Stomach (tissue), 4 donors: Measurements from ENCODE around the gene TFAM.

ENCODE experiments used
- EP300 ChIP-seq: sonication (generic); formaldehyde crosslinking; IDR thresholded peaks from one replicate; pipeline ENCODE4 v1.6.1; 2017; ENCODE audit warnings: antibody characterized with exemption
- POLR2A ChIP-seq, 4 donors: fragments of 450-650 bp; IDR thresholded peaks; one replicate each; pipeline ENCODE4 v1.6.1; 2016; ENCODE audit warnings: antibody characterized with exemption in 4 of 4, control low read depth in 2 of 4, mild to moderate bottlenecking in 1 of 4, moderate library complexity in 1 of 4
- TF ChIP-seq, protein P1 (sequence below), 7 experiments: fragments of 450-650 bp in 4 of 7; fragments of 200-600 bp in 3 of 7; sonication (generic) in 3 of 7; IDR thresholded peaks; one replicate each; pipeline ENCODE4 v1.5.1; 2016 to 2019; ENCODE audit warnings: antibody characterized with exemption in 7 of 7, control low read depth in 2 of 7, mild to moderate bottlenecking in 1 of 7

DNA sequence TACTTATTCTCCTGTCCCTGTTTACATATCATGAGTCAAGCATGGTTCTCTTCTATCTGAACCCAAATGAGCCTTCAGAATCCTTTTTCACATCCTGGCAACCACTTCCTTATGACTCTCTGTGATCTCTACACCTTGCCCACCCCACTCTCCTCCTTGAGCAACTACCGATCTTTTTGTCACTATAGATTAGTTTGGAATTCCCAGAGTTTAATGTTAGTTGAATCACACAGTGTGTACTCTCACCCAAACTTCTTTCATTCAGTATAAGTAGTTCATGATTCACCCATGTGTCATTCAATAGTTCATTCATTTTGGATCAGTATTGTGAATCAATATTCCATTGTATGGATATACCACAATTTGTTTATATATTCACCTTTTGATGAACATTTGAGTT is 55.3 kb downstream of the TFAM start:
- TF ChIP-seq, protein P1, sequence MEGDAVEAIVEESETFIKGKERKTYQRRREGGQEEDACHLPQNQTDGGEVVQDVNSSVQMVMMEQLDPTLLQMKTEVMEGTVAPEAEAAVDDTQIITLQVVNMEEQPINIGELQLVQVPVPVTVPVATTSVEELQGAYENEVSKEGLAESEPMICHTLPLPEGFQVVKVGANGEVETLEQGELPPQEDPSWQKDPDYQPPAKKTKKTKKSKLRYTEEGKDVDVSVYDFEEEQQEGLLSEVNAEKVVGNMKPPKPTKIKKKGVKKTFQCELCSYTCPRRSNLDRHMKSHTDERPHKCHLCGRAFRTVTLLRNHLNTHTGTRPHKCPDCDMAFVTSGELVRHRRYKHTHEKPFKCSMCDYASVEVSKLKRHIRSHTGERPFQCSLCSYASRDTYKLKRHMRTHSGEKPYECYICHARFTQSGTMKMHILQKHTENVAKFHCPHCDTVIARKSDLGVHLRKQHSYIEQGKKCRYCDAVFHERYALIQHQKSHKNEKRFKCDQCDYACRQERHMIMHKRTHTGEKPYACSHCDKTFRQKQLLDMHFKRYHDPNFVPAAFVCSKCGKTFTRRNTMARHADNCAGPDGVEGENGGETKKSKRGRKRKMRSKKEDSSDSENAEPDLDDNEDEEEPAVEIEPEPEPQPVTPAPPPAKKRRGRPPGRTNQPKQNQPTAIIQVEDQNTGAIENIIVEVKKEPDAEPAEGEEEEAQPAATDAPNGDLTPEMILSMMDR (IDR thresholded peaks at IDR 0.05) = no peak
- no peak for TF ChIP-seq POLR2A (IDR thresholded peaks at IDR 0.05)
- TF ChIP-seq EP300 = no peak
